Panc1 (cell line): ENCODE data around the gene MORN1. TPM values are rescaled to one million over a fixed set of nuclear protein-coding genes. Genes with fewer than 3 reads are reported as not detected.

ENCODE experiments used
- ATAC-seq: fragments of 200-7000 bp; cut with Tn5 transposase; 2 replicates; pipeline ENCODE4 v1.9.1; 2020; ENCODE audit warnings: mild to moderate bottlenecking, moderate library complexity
- BruUV-seq: library from RNA; stranded (reverse); fragments of 400-500 nt; replicated peaks from 2 replicates; lab custom pipeline; 2021; lab: Mats Ljungman, UMichigan
- CTCF ChIA-PET: fragments of 300-600 bp; sonication (Branson Sonifier 250); formaldehyde crosslinking; loops from one replicate; lab custom pipeline; 2022; ENCODE audit warnings: antibody characterized with exemption; lab: Charles Lee
- POLR2A ChIA-PET: fragments of 300-600 bp; sonication (Branson Sonifier 250); formaldehyde crosslinking; loops from one replicate; lab custom pipeline; 2022; ENCODE audit warnings: antibody characterized with exemption; lab: Charles Lee
- DNase-seq: peaks from one replicate; pipeline ENCODE4 v3.0.0-alpha.2; 2010; ENCODE audit warnings: low read depth, low spot score
- H3K27ac ChIP-seq: 2 replicates; pipeline ENCODE4 v1.5.1; 2011; ENCODE audit warnings: mild to moderate bottlenecking, low read length, inconsistent platforms
- H3K27me3 ChIP-seq: fragments of 200-500 bp; sonication (Bioruptor generic); 2 replicates; pipeline ENCODE4 v1.6.0; 2014; ENCODE audit warnings: low read length, inconsistent platforms; ENCODE audit not compliant: control insufficient read depth, insufficient read depth
- H3K36me3 ChIP-seq: fragments of 200-500 bp; sonication (Bioruptor generic); 2 replicates; pipeline ENCODE4 v1.5.1; 2014; ENCODE audit warnings: inconsistent platforms, mild to moderate bottlenecking, low read length, moderate library complexity; ENCODE audit not compliant: control insufficient read depth, insufficient read depth
- H3K4me1 ChIP-seq: 2 replicates; pipeline ENCODE4 v1.5.1; 2011; ENCODE audit warnings: inconsistent platforms, mild to moderate bottlenecking, low read length, moderate library complexity; ENCODE audit not compliant: control insufficient read depth, insufficient read depth
- H3K4me3 ChIP-seq, 2 experiments: 2 replicates each; pipeline ENCODE4 v1.5.1; 2011 to 2012; ENCODE audit warnings: low read depth in 2 of 2, low read length in 2 of 2, mild to moderate bottlenecking in 2 of 2, inconsistent platforms in 1 of 2, moderate library complexity in 1 of 2
- H3K9me3 ChIP-seq: fragments of 200-500 bp; sonication (Bioruptor generic); 2 replicates; pipeline ENCODE4 v1.5.1; 2014; ENCODE audit warnings: low read depth, mild to moderate bottlenecking, inconsistent platforms, low read length, moderate library complexity; ENCODE audit not compliant: control insufficient read depth, insufficient read depth
- POLR2AphosphoS5 ChIP-seq: IDR thresholded peaks from 2 replicates; pipeline ENCODE4 v1.6.1; 2012; ENCODE audit warnings: mild to moderate bottlenecking, low read depth, low read length, moderate library complexity
- SIN3A ChIP-seq: IDR thresholded peaks from 2 replicates; pipeline ENCODE4 v1.6.1; 2012; ENCODE audit warnings: low read depth, mild to moderate bottlenecking, low read length, moderate library complexity, borderline replicate concordance; ENCODE audit not compliant: insufficient read depth
- TCF7L2 ChIP-seq: IDR thresholded peaks from 2 replicates; pipeline ENCODE4 v1.6.1; 2011; ENCODE audit warnings: mild to moderate bottlenecking, low read depth, low read length, inconsistent platforms
- in situ Hi-C: cut with HindIII; loops from 2 replicates; pipeline ENCODE4 v1.10.0; 2016; ENCODE audit warnings: low sequenced_read_pairs, low pct_unique_long_range_greater_than_20kb
- intact Hi-C: fragments of 100-400 bp; cut with micrococcal nuclease; formaldehyde crosslinking; loops from one replicate; pipeline ENCODE4 v1.10.0; 2022; ENCODE audit not compliant: unreplicated experiment
- total RNA-seq: library from RNA; stranded (reverse); gene quantifications from one replicate; pipeline ENCODE4 v1.2.1, GENCODE V29; 2021; ENCODE audit not compliant: unreplicated experiment
- TF ChIP-seq, protein P1 (sequence below): fragments of 450-650 bp; IDR thresholded peaks from 2 replicates; pipeline ENCODE4 v1.5.1; 2017; ENCODE audit warnings: mild to moderate bottlenecking
- TF ChIP-seq, protein P2 (sequence below), 2 experiments: IDR thresholded peaks; 2 replicates each; pipeline ENCODE4 v1.6.1; 2011 to 2012; ENCODE audit warnings: low read depth in 2 of 2, control low read depth in 1 of 2, low read length in 1 of 2, mild to moderate bottlenecking in 1 of 2, moderate library complexity in 1 of 2; ENCODE audit not compliant: insufficient read depth in 1 of 2

The MORN1 gene
- total RNA-seq, 1 experiment from 2014 or later: 21.3 TPM

DNA sequence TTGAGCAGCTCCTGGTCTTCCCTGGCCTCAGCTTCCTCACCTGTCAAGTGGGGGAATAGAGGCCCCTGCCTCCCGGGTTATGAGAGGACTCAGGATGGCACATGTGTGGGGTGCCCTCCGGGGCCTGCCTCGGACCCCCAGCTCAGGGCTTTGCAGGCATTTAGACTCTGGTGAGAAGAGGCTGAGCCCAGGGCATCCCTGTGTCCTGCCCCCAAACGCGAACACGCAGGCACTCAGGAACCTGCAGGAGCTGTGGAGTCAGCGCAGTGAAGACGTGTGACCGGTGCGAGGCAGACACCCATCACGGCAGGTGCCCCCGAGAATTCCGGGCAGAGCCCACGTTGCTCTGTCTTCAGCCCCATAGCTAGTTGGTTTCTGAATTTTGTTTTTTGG, 26.5 kb upstream of the MORN1 start:
- H3K4me1 ChIP-seq: peaks cover 33% of the 10 kb centered on the region
- no peak for TF ChIP-seq POLR2AphosphoS5
- TF ChIP-seq, protein P1, sequence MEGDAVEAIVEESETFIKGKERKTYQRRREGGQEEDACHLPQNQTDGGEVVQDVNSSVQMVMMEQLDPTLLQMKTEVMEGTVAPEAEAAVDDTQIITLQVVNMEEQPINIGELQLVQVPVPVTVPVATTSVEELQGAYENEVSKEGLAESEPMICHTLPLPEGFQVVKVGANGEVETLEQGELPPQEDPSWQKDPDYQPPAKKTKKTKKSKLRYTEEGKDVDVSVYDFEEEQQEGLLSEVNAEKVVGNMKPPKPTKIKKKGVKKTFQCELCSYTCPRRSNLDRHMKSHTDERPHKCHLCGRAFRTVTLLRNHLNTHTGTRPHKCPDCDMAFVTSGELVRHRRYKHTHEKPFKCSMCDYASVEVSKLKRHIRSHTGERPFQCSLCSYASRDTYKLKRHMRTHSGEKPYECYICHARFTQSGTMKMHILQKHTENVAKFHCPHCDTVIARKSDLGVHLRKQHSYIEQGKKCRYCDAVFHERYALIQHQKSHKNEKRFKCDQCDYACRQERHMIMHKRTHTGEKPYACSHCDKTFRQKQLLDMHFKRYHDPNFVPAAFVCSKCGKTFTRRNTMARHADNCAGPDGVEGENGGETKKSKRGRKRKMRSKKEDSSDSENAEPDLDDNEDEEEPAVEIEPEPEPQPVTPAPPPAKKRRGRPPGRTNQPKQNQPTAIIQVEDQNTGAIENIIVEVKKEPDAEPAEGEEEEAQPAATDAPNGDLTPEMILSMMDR: no peak
- no peak for TF ChIP-seq SIN3A
- TF ChIP-seq TCF7L2: no peak
- no peak overlapping the region for H3K4me3 ChIP-seq
- ChIA-PET POLR2A (no interaction called here), CTCF (no interaction called here)
- intact Hi-C loops: loop anchor here (10.0 kb wide), 1 partner anchor 57 kb away; the partner anchor contains the start of gene PLCH2
- H3K36me3 ChIP-seq: no peaks in the 10 kb centered on the region
- no peaks in the 10 kb centered on the region for H3K9me3 ChIP-seq
- in situ Hi-C loops: no loop called here
- BruUV-seq: no TSS peak
- DNase-seq (no peak), ATAC-seq (no peak)
- 0 out of 2 replicates have a peak overlapping the region, but pooled peaks have one; percentile 17 for H3K27ac ChIP-seq
- no peaks in the 10 kb centered on the region for H3K27me3 ChIP-seq

DNA sequence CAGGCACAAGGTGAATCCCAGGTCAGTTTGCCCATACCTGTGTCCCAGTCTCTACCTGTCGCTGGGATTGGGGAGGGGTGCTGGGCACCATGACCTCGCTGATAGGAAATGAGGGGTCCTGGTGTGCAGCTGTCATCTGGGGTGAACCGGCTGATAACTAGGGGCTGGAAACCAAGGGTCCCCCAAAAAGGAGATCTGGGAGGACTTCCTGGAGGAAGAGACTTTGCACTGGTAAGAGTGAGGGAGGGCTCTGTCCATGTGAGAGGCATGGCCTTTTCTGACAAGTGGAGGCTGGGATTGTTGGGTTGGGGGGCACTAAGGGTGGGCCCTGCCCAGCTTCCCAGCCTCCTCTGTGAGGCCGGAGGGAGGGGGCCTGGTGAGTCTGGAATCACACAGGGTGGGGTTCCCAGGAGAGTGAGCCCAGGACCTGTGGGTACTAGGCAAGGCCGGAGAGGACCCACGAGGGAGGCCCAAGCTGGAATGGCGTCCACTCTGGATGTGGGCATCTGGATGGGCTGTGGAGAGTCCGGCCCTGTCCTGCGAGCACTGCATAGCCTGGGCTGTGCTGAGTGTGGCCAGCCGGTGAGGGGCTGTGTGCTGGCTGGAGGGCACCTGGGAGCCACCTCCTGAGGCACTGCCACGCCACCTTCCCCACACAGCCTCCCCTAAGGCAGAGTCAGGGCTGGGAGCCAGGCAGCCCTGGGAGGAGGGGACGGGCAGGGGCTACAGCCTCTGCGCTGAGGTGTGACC, 25.9 kb upstream of the MORN1 start:
- Histone ChIP-seq H3K9me3 (no peaks in the 10 kb centered on the region), H3K27ac (0 out of 2 replicates have a peak overlapping the region, but pooled peaks have one; percentile 17), H3K27me3 (no peaks in the 10 kb centered on the region), H3K36me3 (no peaks in the 10 kb centered on the region), H3K4me3 (no peak overlapping the region), H3K4me1 (peaks cover 33% of the 10 kb centered on the region)
- no TSS peak for BruUV-seq
- in situ Hi-C loops (no loop called here), intact Hi-C loops (loop anchor here (10.0 kb wide), 1 partner anchor 58 kb away; the partner anchor contains the start of gene PLCH2)
- TF ChIP-seq POLR2AphosphoS5: no peak
- TF ChIP-seq, protein P2, sequence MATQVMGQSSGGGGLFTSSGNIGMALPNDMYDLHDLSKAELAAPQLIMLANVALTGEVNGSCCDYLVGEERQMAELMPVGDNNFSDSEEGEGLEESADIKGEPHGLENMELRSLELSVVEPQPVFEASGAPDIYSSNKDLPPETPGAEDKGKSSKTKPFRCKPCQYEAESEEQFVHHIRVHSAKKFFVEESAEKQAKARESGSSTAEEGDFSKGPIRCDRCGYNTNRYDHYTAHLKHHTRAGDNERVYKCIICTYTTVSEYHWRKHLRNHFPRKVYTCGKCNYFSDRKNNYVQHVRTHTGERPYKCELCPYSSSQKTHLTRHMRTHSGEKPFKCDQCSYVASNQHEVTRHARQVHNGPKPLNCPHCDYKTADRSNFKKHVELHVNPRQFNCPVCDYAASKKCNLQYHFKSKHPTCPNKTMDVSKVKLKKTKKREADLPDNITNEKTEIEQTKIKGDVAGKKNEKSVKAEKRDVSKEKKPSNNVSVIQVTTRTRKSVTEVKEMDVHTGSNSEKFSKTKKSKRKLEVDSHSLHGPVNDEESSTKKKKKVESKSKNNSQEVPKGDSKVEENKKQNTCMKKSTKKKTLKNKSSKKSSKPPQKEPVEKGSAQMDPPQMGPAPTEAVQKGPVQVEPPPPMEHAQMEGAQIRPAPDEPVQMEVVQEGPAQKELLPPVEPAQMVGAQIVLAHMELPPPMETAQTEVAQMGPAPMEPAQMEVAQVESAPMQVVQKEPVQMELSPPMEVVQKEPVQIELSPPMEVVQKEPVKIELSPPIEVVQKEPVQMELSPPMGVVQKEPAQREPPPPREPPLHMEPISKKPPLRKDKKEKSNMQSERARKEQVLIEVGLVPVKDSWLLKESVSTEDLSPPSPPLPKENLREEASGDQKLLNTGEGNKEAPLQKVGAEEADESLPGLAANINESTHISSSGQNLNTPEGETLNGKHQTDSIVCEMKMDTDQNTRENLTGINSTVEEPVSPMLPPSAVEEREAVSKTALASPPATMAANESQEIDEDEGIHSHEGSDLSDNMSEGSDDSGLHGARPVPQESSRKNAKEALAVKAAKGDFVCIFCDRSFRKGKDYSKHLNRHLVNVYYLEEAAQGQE (IDR thresholded peaks at IDR 0.05; ENCODE audit: insufficient read depth in 1 of 2, low read depth in 2 of 2, low read length in 1 of 2): no peak
- TF ChIP-seq TCF7L2: no peak
- no peak for TF ChIP-seq SIN3A
- TF ChIP-seq, protein P1: no peak
- no peak for DNase-seq
- ChIA-PET POLR2A (no interaction called here), CTCF (no interaction called here)
- no peak for ATAC-seq
